HG03378 (cell line): Measurements from ENCODE around the gene RUBCNL.
A peak's percentile ranks its signal among the peaks of the same experiment; 100 is the strongest.

ENCODE experiments used
- ATAC-seq: cut with Tn5 transposase; IDR thresholded peaks from one replicate; pipeline ENCODE4 v1.9.1; 2021; ENCODE audit warnings: mild to moderate bottlenecking, moderate library complexity; ENCODE audit not compliant: unreplicated experiment

The RUBCNL gene

GRCh38 chr13:46311217-46311616 is 75.8 kb downstream of the RUBCNL start:
- no peak for ATAC-seq

- no peak for ATAC-seq
These were observed 77.0 kb downstream of the RUBCNL start for GRCh38 chr13:46310066-46310465.

GRCh38 chr13:46307554-46307953 is 79.5 kb downstream of the RUBCNL start:
- ATAC-seq, result no peak

GRCh38 chr13:46304546-46304945 is 82.5 kb downstream of the RUBCNL start:
- no peak for ATAC-seq

GRCh38 chr13:46303742-46304385 is 83.2 kb downstream of the RUBCNL start:
- ATAC-seq, result no peak

GRCh38 chr13:46297361-46297811 is 89.7 kb downstream of the RUBCNL start:
- no peak for ATAC-seq

- ATAC-seq, result no peak
These were observed 90.1 kb downstream of the RUBCNL start for GRCh38 chr13:46296921-46297320.

- ATAC-seq, result peak; percentile 36
These were observed 90.8 kb downstream of the RUBCNL start for GRCh38 chr13:46296115-46296822.

- ATAC-seq, result peak; percentile 63
These were observed 91.4 kb downstream of the RUBCNL start for GRCh38 chr13:46295491-46296114.

GRCh38 chr13:46293436-46293835 is 93.6 kb downstream of the RUBCNL start:
- no peak for ATAC-seq
